Endothelial cell of umbilical vein (primary cell): Measurements from ENCODE around the gene RENBP. TPM values are rescaled to one million over a fixed set of nuclear protein-coding genes. Genes with fewer than 3 reads are reported as not detected.

Experiments used
- BruUV-seq: library from RNA; stranded (reverse); fragments of 400-500 nt; replicated peaks from 2 replicates; lab custom pipeline; 2021; lab: Mats Ljungman, UMichigan
- CTCF ChIA-PET: fragments of 300-600, 350-600 bp; sonication (Branson Sonifier 250); formaldehyde crosslinking; loops from one replicate; lab custom pipeline; 2021; ENCODE audit warnings: antibody characterized with exemption, inconsistent platforms; lab: Charles Lee
- POLR2A ChIA-PET: fragments of 300-600, 350-600 bp; sonication (Branson Sonifier 250); formaldehyde crosslinking; loops from one replicate; lab custom pipeline; 2021; ENCODE audit warnings: antibody characterized with exemption, inconsistent platforms; lab: Charles Lee
- DNase-seq: peaks from one replicate; pipeline ENCODE4 v3.0.0-alpha.2; 2011; ENCODE audit warnings: low read depth, low spot score
- FAIRE-seq: peaks from 2 replicates; lab custom pipeline; 2011; peaks lifted over from hg19 to GRCh38; lab: Jason Lieb, UNC
- H2AFZ ChIP-seq: 2 replicates; pipeline ENCODE4 v1.6.0; 2012; ENCODE audit warnings: low read depth, low read length, control low read depth, inconsistent platforms
- H3K27ac ChIP-seq: 2 replicates; pipeline ENCODE4 v1.5.1; 2011; ENCODE audit warnings: low read depth, mild to moderate bottlenecking, control low read depth, low read length, moderate library complexity; ENCODE audit not compliant: insufficient read depth
- H3K27me3 ChIP-seq, 2 experiments: 2 replicates each; pipeline versions ENCODE4 v1.6.0 to v1.6.1; 2011; ENCODE audit warnings: low read length in 2 of 2, mixed read lengths in 1 of 2; ENCODE audit not compliant: control insufficient read depth in 2 of 2, insufficient read depth in 2 of 2
- H3K36me3 ChIP-seq, 2 experiments: 2 replicates in 1 of 2; 3 replicates in 1 of 2; pipeline ENCODE4 v1.5.1; 2011; ENCODE audit warnings: low read length in 2 of 2, mild to moderate bottlenecking in 1 of 2, moderate library complexity in 1 of 2; ENCODE audit not compliant: control insufficient read depth in 2 of 2, insufficient read depth in 2 of 2; ENCODE audit errors: extremely low read depth in 1 of 2
- H3K4me1 ChIP-seq: 3 replicates; pipeline ENCODE4 v1.5.1; 2011; ENCODE audit warnings: mild to moderate bottlenecking, low read length; ENCODE audit not compliant: control insufficient read depth, insufficient read depth; ENCODE audit errors: extremely low read depth
- H3K4me2 ChIP-seq: 2 replicates; pipeline ENCODE4 v1.6.1; 2011; ENCODE audit warnings: low read length, control low read depth, mixed read lengths; ENCODE audit not compliant: insufficient read depth
- H3K4me3 ChIP-seq, 3 experiments: fragments of 200-600 bp in 1 of 3; sonication (generic), shearing (Covaris generic) in 1 of 3; replicated peaks in 1 of 3; 2 replicates each; pipeline ENCODE4 v1.5.1; 2011 to 2016; ENCODE audit warnings: control low read depth in 3 of 3, low read length in 3 of 3, mild to moderate bottlenecking in 2 of 3, inconsistent platforms in 1 of 3, low read depth in 1 of 3, moderate library complexity in 1 of 3; ENCODE audit not compliant: insufficient read depth in 1 of 3
- H3K79me2 ChIP-seq: 2 replicates; pipeline ENCODE4 v1.6.0; 2012; ENCODE audit warnings: low read length, inconsistent platforms; ENCODE audit not compliant: control insufficient read depth, insufficient read depth
- H3K9ac ChIP-seq: replicated peaks from 2 replicates; pipeline ENCODE3; 2011; ENCODE audit warnings: low read length, control low read depth; ENCODE audit not compliant: insufficient read depth; ENCODE audit errors: extremely low read depth
- H3K9me1 ChIP-seq: replicated peaks from 3 replicates; pipeline ENCODE4 v1.6.0; 2011; ENCODE audit warnings: mild to moderate bottlenecking, low read length; ENCODE audit not compliant: control insufficient read depth, insufficient read depth; ENCODE audit errors: extremely low read depth
- H3K9me3 ChIP-seq: replicated peaks from 2 replicates; pipeline ENCODE4 v1.5.1; 2012; ENCODE audit warnings: low read length, inconsistent platforms; ENCODE audit not compliant: control insufficient read depth, insufficient read depth
- H4K20me1 ChIP-seq: replicated peaks from 2 replicates; pipeline ENCODE3; 2011; ENCODE audit warnings: mild to moderate bottlenecking, low read length; ENCODE audit not compliant: control insufficient read depth, insufficient read depth; ENCODE audit errors: extremely low read depth
- CTCF ChIP-seq, 2 donors: IDR thresholded peaks; 1 replicate in 1 of 2; 2 replicates in 1 of 2; pipeline ENCODE4 v1.5.1; 2011; ENCODE audit warnings: low read length in 2 of 2, mild to moderate bottlenecking in 2 of 2, moderate library complexity in 2 of 2, control low read depth in 1 of 2, inconsistent platforms in 1 of 2, low read depth in 1 of 2; ENCODE audit not compliant: insufficient read depth in 1 of 2; ENCODE audit errors: extremely low read depth in 1 of 2
- EZH2 ChIP-seq: IDR thresholded peaks from 2 replicates; pipeline ENCODE4 v1.6.1; 2012; ENCODE audit warnings: borderline replicate concordance, low read depth, mild to moderate bottlenecking, moderate library complexity, low read length, inconsistent platforms; ENCODE audit not compliant: severe bottlenecking
- FOS ChIP-seq: IDR thresholded peaks from 2 replicates; pipeline ENCODE4 v1.6.1; 2011; ENCODE audit warnings: mild to moderate bottlenecking, low read length, moderate library complexity, borderline replicate concordance; ENCODE audit not compliant: insufficient read depth
- GATA2 ChIP-seq: IDR thresholded peaks from 2 replicates; pipeline ENCODE4 v1.7.0; 2011; ENCODE audit warnings: low read depth, mild to moderate bottlenecking, moderate library complexity, mixed read lengths, low read length; ENCODE audit not compliant: insufficient read length, insufficient read depth
- JUN ChIP-seq: IDR thresholded peaks from 2 replicates; pipeline ENCODE4 v1.6.1; 2011; ENCODE audit warnings: borderline replicate concordance, low read depth; ENCODE audit not compliant: insufficient read length, insufficient read depth
- MYC ChIP-seq: IDR thresholded peaks from one replicate; pipeline ENCODE4 v1.6.1; 2011; ENCODE audit warnings: mild to moderate bottlenecking, low read depth, low read length
- POLR2A ChIP-seq: IDR thresholded peaks from 2 replicates; pipeline ENCODE4 v1.6.1; 2012; ENCODE audit warnings: low read depth, mild to moderate bottlenecking, control low read depth, low read length
- POLR2AphosphoS5 ChIP-seq: IDR thresholded peaks from 2 replicates; pipeline ENCODE4 v1.6.1; 2012; ENCODE audit warnings: low read depth, mild to moderate bottlenecking, control low read depth, low read length, moderate library complexity; ENCODE audit not compliant: insufficient read depth
- dilution Hi-C: fragments of 300-500 bp; cut with MboI; formaldehyde crosslinking; loops from one replicate; pipeline ENCODE4 v1.15.0; 2019; ENCODE audit warnings: low sequenced_read_pairs; ENCODE audit not compliant: extremely low pct_ligation_motif_present
- intact Hi-C: fragments of 100-400 bp; cut with micrococcal nuclease; formaldehyde crosslinking; loops from one replicate; pipeline ENCODE4 v1.10.0; 2022
- polyA plus RNA-seq, 4 experiments: library from polyadenylated mRNA; depleted of rRNA in 3 of 4; stranded (reverse) in 3 of 4; unstranded in 1 of 4; fragments of >200 nt; gene quantifications; 2 replicates each; pipeline versions ENCODE4 v1.2.1 to v1.2.3, GENCODE V29; 2011 to 2012; ENCODE audit warnings: missing spikeins in 1 of 4
- total RNA-seq: library from RNA; stranded (reverse); gene quantifications from 2 replicates; pipeline ENCODE4 v1.2.3, GENCODE V29; 2021
- TF ChIP-seq, protein P1 (sequence below): IDR thresholded peaks from 2 replicates; pipeline ENCODE4 v1.6.1; 2011; ENCODE audit not compliant: insufficient read depth, insufficient read length

RENBP gene
- total and polyA plus RNA-seq, 2 donors (not counting 3 experiments of a cell fraction or from before 2014, with no cell fraction given): 8.0 to 16.0 TPM

DNA sequence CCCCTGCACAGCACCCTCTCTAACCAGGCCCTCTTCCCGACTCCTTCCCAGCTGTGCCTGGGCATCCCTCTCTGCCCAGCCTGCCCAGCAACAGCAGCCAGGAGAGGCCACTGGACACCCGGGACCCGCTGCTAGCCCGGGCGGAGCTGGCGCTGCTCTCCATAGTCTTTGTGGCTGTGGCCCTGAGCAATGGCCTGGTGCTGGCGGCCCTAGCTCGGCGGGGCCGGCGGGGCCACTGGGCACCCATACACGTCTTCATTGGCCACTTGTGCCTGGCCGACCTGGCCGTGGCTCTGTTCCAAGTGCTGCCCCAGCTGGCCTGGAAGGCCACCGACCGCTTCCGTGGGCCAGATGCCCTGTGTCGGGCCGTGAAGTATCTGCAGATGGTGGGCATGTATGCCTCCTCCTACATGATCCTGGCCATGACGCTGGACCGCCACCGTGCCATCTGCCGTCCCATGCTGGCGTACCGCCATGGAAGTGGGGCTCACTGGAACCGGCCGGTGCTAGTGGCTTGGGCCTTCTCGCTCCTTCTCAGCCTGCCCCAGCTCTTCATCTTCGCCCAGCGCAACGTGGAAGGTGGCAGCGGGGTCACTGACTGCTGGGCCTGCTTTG, 38.9 kb downstream of the RENBP start:
- Histone ChIP-seq H3K9ac (no peak overlapping the region), H3K9me3 (no peaks in the 10 kb centered on the region), H2AFZ (no peak overlapping the region), H3K4me1 (no peaks in the 10 kb centered on the region), H3K27me3 (no peaks in the 10 kb centered on the region), H3K27ac (no peak overlapping the region), H3K4me2 (no peak overlapping the region), H4K20me1 (no peaks in the 10 kb centered on the region), H3K9me1 (no peaks in the 10 kb centered on the region), H3K4me3 (no peak overlapping the region), H3K36me3 (no peaks in the 10 kb centered on the region), H3K79me2 (no peaks in the 10 kb centered on the region)
- no peak for FAIRE-seq
- CTCF ChIA-PET: no interaction called here
- dilution Hi-C loops (no loop called here), intact Hi-C loops (no loop called here)
- POLR2A ChIA-PET: no interaction called here
- no peak for DNase-seq
- BruUV-seq: no TSS peak
- no peak for TF ChIP-seq POLR2A
- TF ChIP-seq CTCF (IDR thresholded peaks at IDR 0.05; ENCODE audit: extremely low read depth in 1 of 2, insufficient read depth in 1 of 2, low read depth in 1 of 2, low read length in 2 of 2): no peak
- TF ChIP-seq EZH2: no peak
- TF ChIP-seq GATA2: no peak
- no peak for TF ChIP-seq MYC
- TF ChIP-seq FOS: no peak
- no peak for TF ChIP-seq POLR2AphosphoS5
- TF ChIP-seq, protein P1, sequence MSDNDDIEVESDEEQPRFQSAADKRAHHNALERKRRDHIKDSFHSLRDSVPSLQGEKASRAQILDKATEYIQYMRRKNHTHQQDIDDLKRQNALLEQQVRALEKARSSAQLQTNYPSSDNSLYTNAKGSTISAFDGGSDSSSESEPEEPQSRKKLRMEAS: no peak
- no peak for TF ChIP-seq JUN
